Measurements from ENCODE around the gene TOX2. TPM values are rescaled to one million over a fixed set of nuclear protein-coding genes. Genes with fewer than 3 reads are reported as not detected.

Gene TOX2
- total and polyA plus RNA-seq, 4 experiments from 2014 or later, result 0.22 to 1.1 (median 0.49) TPM

GRCh38 chr20:44018259-44018941 lies 103.7 kb downstream of the TOX2 start:
- no peaks in the 10 kb centered on the region for H3K36me3 ChIP-seq (ENCODE audit: insufficient read depth, low read length)
- H3K9me3 Mint-ChIP-seq, result peaks cover 0 to 2% (median 0%) of the 10 kb centered on the region in 8 donors
- H3K4me3 Mint-ChIP-seq, result peak overlapping the region in 3 of 8 donors; percentile 5 to 67 (median 12)
- H3K27ac Mint-ChIP-seq, result no peak overlapping the region
- peaks cover 2 to 17% of the 10 kb centered on the region in 2 donors for H3K27me3 Mint-ChIP-seq
- intact Hi-C loops (cut with micrococcal nuclease), result loop anchor here (10.0 kb wide), 1 partner anchor 64 kb away; no protein-coding TSS in a partner anchor
- H3K4me1 ChIP-seq (ENCODE audit: insufficient read depth, low read length), result peaks cover 40% of the 10 kb centered on the region
- no peaks in the 10 kb centered on the region for H3K36me3 Mint-ChIP-seq
- no peak overlapping the region for H3K4me3 ChIP-seq (ENCODE audit: low read length in 2 of 2)
- POLR2A ChIA-PET (ENCODE audit: partially characterized antibody), result interaction anchor here (1.2 to 1.3 kb wide), 2 partner anchors 10 to 51 kb away, joined by 4 read pairs; no protein-coding TSS in a partner anchor
- H3K27ac ChIP-seq (ENCODE audit: low read depth, low read length), result no peak overlapping the region
- CTCF ChIA-PET (ENCODE audit: partially characterized antibody), result interaction anchor here (1.0 to 1.5 kb wide), 3 partner anchors 9 to 268 kb away, joined by 3 to 5 read pairs (median 4); no protein-coding TSS in a partner anchor
- no peaks in the 10 kb centered on the region for H3K9me3 ChIP-seq (ENCODE audit: control insufficient read depth in 1 of 2, low read length in 2 of 2)
- DNase-seq, result no peak
- peaks cover 24 to 50% (median 32%) of the 10 kb centered on the region in 4 donors for H3K4me1 Mint-ChIP-seq
- no peaks in the 10 kb centered on the region for H3K27me3 ChIP-seq (ENCODE audit: insufficient read depth, low read length)

- peaks cover 0 to 2% (median 0%) of the 10 kb centered on the region in 8 donors for H3K9me3 Mint-ChIP-seq
- no peak for DNase-seq
- CTCF ChIA-PET (ENCODE audit: partially characterized antibody), result interaction anchor here (1.0 to 1.5 kb wide), 3 partner anchors 10 to 269 kb away, joined by 3 to 5 read pairs (median 4); no protein-coding TSS in a partner anchor
Observed at GRCh38 chr20:44018942-44019637, 104.4 kb downstream of the TOX2 start.

GRCh38 chr20:44019638-44020335 lies 105.1 kb downstream of the TOX2 start:
- no peaks in the 10 kb centered on the region for H3K36me3 ChIP-seq (ENCODE audit: insufficient read depth, low read length)
- H3K9me3 ChIP-seq (ENCODE audit: control insufficient read depth in 1 of 2, low read length in 2 of 2), result no peaks in the 10 kb centered on the region
- no peaks in the 10 kb centered on the region for H3K27me3 ChIP-seq (ENCODE audit: insufficient read depth, low read length)
- Mint-ChIP-seq H3K9me3 (no peaks in the 10 kb centered on the region), H3K27me3 (peaks cover 2 to 17% of the 10 kb centered on the region in 2 donors), H3K4me3 (peak overlapping the region; percentile 15 to 83 (median 70)), H3K27ac (peak overlapping the region in 6 of 7 donors; percentile 19 to 77 (median 55)), H3K4me1 (peaks cover 24 to 45% (median 32%) of the 10 kb centered on the region in 4 donors), H3K36me3 (no peaks in the 10 kb centered on the region)
- H3K27ac ChIP-seq (ENCODE audit: low read depth, low read length), result no peak overlapping the region
- peak; percentile 31 to 64 (median 51) for DNase-seq
- H3K4me3 ChIP-seq (ENCODE audit: low read length in 2 of 2), result peak overlapping the region in 1 of 2 donors; percentile 40
- POLR2A ChIA-PET (ENCODE audit: partially characterized antibody), result interaction anchor here (0.6 to 1.4 kb wide), 5 partner anchors 9 to 77 kb away, joined by 3 to 4 read pairs (median 4); no protein-coding TSS in a partner anchor
- intact Hi-C loops (cut with micrococcal nuclease), result loop anchor here (10.0 kb wide), 1 partner anchor 65 kb away; no protein-coding TSS in a partner anchor
- H3K4me1 ChIP-seq (ENCODE audit: insufficient read depth, low read length), result peaks cover 40% of the 10 kb centered on the region
- CTCF ChIA-PET (ENCODE audit: partially characterized antibody), result interaction anchor here (1.2 to 1.5 kb wide), 2 partner anchors 11 to 270 kb away, joined by 4 to 5 read pairs; no protein-coding TSS in a partner anchor

More at GRCh38 chr20:44018942-44019637, 104.4 kb downstream of the TOX2 start:
- H3K27me3 Mint-ChIP-seq, result peaks cover 2 to 20% of the 10 kb centered on the region in 2 donors
- peak overlapping the region in 5 of 7 donors; percentile 19 to 77 (median 55) for H3K27ac Mint-ChIP-seq
- H3K9me3 ChIP-seq (ENCODE audit: control insufficient read depth in 1 of 2, low read length in 2 of 2), result no peaks in the 10 kb centered on the region
- H3K36me3 Mint-ChIP-seq, result no peaks in the 10 kb centered on the region
- peaks cover 24 to 50% (median 32%) of the 10 kb centered on the region in 4 donors for H3K4me1 Mint-ChIP-seq
- POLR2A ChIA-PET (ENCODE audit: partially characterized antibody), result interaction anchor here (1.2 to 1.4 kb wide), 3 partner anchors 10 to 75 kb away, joined by 3 to 4 read pairs (median 4); no protein-coding TSS in a partner anchor
- intact Hi-C loops (cut with micrococcal nuclease), result loop anchor here (10.0 kb wide), 1 partner anchor 64 kb away; no protein-coding TSS in a partner anchor
- H3K27ac ChIP-seq (ENCODE audit: low read depth, low read length), result no peak overlapping the region
- peak overlapping the region in 1 of 2 donors; percentile 40 for H3K4me3 ChIP-seq (ENCODE audit: low read length in 2 of 2)
- H3K4me3 Mint-ChIP-seq, result peak overlapping the region; percentile 15 to 83 (median 70)
- H3K4me1 ChIP-seq (ENCODE audit: insufficient read depth, low read length), result peaks cover 40% of the 10 kb centered on the region
- no peaks in the 10 kb centered on the region for H3K27me3 ChIP-seq (ENCODE audit: insufficient read depth, low read length)
- no peaks in the 10 kb centered on the region for H3K36me3 ChIP-seq (ENCODE audit: insufficient read depth, low read length)

- no peak overlapping the region for H3K27ac ChIP-seq (ENCODE audit: low read depth, low read length)
- Mint-ChIP-seq H3K4me3 (peak overlapping the region in 5 of 8 donors; percentile 58 to 83 (median 77)), H3K4me1 (peaks cover 24 to 45% (median 32%) of the 10 kb centered on the region in 4 donors), H3K36me3 (no peaks in the 10 kb centered on the region), H3K27ac (peak overlapping the region in 1 of 7 donors; percentile 20), H3K9me3 (no peaks in the 10 kb centered on the region), H3K27me3 (peaks cover 2 to 17% of the 10 kb centered on the region in 2 donors)
- H3K4me1 ChIP-seq (ENCODE audit: insufficient read depth, low read length), result peaks cover 40% of the 10 kb centered on the region
- H3K4me3 ChIP-seq (ENCODE audit: low read length in 2 of 2), result no peak overlapping the region
- ChIA-PET POLR2A (ENCODE audit: partially characterized antibody) (interaction anchor here (0.6 to 1.4 kb wide), 3 partner anchors 73 to 77 kb away, joined by 3 to 4 read pairs (median 3); no protein-coding TSS in a partner anchor), CTCF (ENCODE audit: partially characterized antibody) (interaction anchor here (1.5 kb wide), 1 partner anchor 271 kb away, joined by 5 read pairs; no protein-coding TSS in a partner anchor)
- intact Hi-C loops (cut with micrococcal nuclease), result no loop called here
- no peaks in the 10 kb centered on the region for H3K9me3 ChIP-seq (ENCODE audit: control insufficient read depth in 1 of 2, low read length in 2 of 2)
- H3K27me3 ChIP-seq (ENCODE audit: insufficient read depth, low read length), result no peaks in the 10 kb centered on the region
- H3K36me3 ChIP-seq (ENCODE audit: insufficient read depth, low read length), result no peaks in the 10 kb centered on the region
- DNase-seq, result no peak
Observed at GRCh38 chr20:44020406-44021148, 105.9 kb downstream of the TOX2 start.

GRCh38 chr20:44021186-44021585 lies 106.5 kb downstream of the TOX2 start:
- DNase-seq, result no peak
- POLR2A ChIA-PET (ENCODE audit: partially characterized antibody), result no interaction called here
- Mint-ChIP-seq H3K27ac (no peak overlapping the region), H3K4me3 (peak overlapping the region in 2 of 8 donors; percentile 44 to 77), H3K4me1 (peaks cover 24 to 45% (median 32%) of the 10 kb centered on the region in 4 donors), H3K9me3 (no peaks in the 10 kb centered on the region), H3K36me3 (no peaks in the 10 kb centered on the region), H3K27me3 (peaks cover 2 to 17% of the 10 kb centered on the region in 2 donors)
- H3K27me3 ChIP-seq (ENCODE audit: insufficient read depth, low read length), result no peaks in the 10 kb centered on the region
- peaks cover 40% of the 10 kb centered on the region for H3K4me1 ChIP-seq (ENCODE audit: insufficient read depth, low read length)
- no peak overlapping the region for H3K27ac ChIP-seq (ENCODE audit: low read depth, low read length)
- CTCF ChIA-PET (ENCODE audit: partially characterized antibody), result no interaction called here
- H3K9me3 ChIP-seq (ENCODE audit: control insufficient read depth in 1 of 2, low read length in 2 of 2), result no peaks in the 10 kb centered on the region
- intact Hi-C loops (cut with micrococcal nuclease), result no loop called here
- no peaks in the 10 kb centered on the region for H3K36me3 ChIP-seq (ENCODE audit: insufficient read depth, low read length)
- no peak overlapping the region for H3K4me3 ChIP-seq (ENCODE audit: low read length in 2 of 2)

GRCh38 chr20:44021900-44022299 lies 107.2 kb downstream of the TOX2 start:
- H3K4me3 Mint-ChIP-seq, result no peak overlapping the region
- CTCF ChIA-PET (ENCODE audit: partially characterized antibody), result no interaction called here
- Histone ChIP-seq H3K27ac (ENCODE audit: low read depth, low read length) (no peak overlapping the region), H3K36me3 (ENCODE audit: insufficient read depth, low read length) (no peaks in the 10 kb centered on the region), H3K4me3 (ENCODE audit: low read length in 2 of 2) (no peak overlapping the region), H3K4me1 (ENCODE audit: insufficient read depth, low read length) (peaks cover 40% of the 10 kb centered on the region), H3K27me3 (ENCODE audit: insufficient read depth, low read length) (no peaks in the 10 kb centered on the region), H3K9me3 (ENCODE audit: control insufficient read depth in 1 of 2, low read length in 2 of 2) (no peaks in the 10 kb centered on the region)
- POLR2A ChIA-PET (ENCODE audit: partially characterized antibody), result no interaction called here
- H3K27me3 Mint-ChIP-seq, result peaks cover 0 to 16% of the 10 kb centered on the region in 2 donors
- intact Hi-C loops (cut with micrococcal nuclease), result no loop called here
- DNase-seq, result no peak
- H3K27ac Mint-ChIP-seq, result no peak overlapping the region
- H3K9me3 Mint-ChIP-seq, result no peaks in the 10 kb centered on the region
- H3K36me3 Mint-ChIP-seq, result no peaks in the 10 kb centered on the region
- H3K4me1 Mint-ChIP-seq, result peaks cover 24 to 41% (median 32%) of the 10 kb centered on the region in 4 donors
